Stimulated activated CD8-positive, alpha-beta memory T cell treated with anti-CD3 and anti-CD28 coated beads, Interleukin-4, amount 100 ng/mL, for 24 hours (primary cell): ENCODE measurements around the gene CCSER1.
"Not testable (repeated sequence)": the region's sequence is repeated elsewhere in the genome, so short reads cannot be mapped to it uniquely, and the experiment has no call there.

Experiments
- DNase-seq: peaks from one replicate; pipeline ENCODE4 v3.0.0-alpha.2; 2020; ENCODE audit warnings: low read depth

The CCSER1 gene

DNA sequence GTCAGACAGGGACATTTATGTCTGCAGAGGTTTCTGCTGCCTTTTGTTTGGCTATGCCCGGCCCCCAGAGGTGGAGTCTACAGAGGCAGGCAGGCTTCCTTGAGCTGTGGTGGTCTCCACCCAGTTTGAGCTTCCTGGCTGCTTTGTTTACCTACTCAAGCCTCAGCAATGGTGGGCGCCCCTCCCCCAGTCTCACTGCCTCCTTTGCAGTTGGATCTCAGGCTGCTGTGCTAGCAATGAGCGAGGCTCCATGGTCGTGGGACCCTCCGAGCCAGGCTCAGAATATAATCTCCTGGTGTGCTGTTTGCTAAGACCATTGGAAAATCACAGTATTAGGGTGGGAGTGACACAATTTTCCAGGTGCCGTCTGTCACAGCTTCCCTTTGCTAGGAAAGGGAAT is 578.3 kb downstream of the CCSER1 start:
- not testable (repeated sequence) for DNase-seq

DNA sequence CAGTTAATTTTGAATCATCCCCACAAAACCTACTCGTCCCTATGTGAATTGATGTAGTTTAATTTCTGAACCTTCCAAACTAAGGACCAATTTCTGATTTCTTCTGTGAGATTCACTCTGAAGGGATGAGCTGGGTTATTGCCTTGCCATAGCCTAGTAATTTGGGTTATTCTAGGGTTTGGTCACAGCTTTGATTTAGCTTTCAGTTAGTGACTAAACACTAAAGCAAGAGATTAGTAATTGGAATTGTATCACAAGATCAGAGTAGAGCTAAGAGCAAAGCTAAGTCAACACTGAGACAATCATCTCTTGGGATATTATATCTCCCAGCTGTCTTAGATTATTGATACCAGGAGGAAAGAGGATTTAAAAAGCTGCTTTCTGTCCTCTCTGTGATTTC is 588.0 kb downstream of the CCSER1 start:
- no peak for DNase-seq

DNA sequence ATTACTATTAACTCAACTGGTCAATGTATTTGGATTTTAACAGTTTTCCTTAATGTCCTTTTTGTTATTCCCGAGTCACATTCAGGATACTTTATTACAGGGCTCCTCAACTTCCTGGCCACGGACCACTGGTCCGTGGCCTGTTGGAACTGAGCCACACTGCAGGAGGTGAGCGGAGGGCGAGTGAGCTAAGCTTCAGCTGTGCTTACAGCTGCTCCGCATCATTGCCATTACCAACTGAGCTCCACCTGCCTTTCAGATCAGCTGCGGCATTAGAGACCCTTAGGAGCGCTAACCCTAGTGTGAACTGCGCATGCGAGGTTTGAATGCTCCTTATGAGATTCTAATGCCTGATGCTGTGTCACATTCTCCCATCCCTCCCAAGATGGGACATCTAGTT is 591.7 kb downstream of the CCSER1 start:
- DNase-seq, result no peak

DNA sequence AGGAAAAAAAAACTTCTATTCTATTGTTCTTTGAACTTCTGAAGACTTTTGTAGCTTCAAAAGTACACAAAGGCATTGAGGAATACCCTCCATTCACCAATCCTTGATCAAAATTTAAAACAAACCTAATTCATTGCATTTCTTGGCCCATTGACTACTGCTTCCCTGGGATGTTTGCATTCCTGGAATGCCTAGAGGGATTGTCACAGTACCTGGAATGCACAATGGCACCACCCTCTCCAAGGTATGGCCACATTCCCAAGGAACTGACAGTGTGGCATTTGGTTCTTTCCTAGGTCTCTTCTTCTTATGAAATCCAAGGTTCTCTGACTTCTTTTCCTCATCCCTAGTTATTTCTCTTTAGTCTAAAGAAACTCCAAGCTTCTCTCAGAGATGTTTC is 600.7 kb downstream of the CCSER1 start:
- DNase-seq, result no peak

DNA sequence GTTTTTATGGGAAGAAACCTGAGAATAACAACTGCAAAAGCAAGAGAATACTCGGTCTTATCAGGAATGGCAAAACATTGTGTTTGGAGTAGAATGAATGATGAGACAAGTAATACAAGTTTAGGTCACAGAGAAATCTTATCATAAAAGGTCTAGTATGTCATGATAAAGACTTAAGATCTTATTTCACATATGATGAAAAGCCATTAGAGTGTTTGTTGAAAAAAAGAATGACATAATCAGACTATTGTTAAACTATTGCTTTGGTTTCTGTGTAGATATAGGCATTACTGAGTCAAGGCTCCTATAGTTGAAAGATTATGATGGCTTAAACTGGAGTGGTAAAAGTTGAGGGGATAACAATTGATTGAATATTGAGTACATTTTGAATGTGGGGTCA is 603.6 kb downstream of the CCSER1 start:
- no peak for DNase-seq

DNA sequence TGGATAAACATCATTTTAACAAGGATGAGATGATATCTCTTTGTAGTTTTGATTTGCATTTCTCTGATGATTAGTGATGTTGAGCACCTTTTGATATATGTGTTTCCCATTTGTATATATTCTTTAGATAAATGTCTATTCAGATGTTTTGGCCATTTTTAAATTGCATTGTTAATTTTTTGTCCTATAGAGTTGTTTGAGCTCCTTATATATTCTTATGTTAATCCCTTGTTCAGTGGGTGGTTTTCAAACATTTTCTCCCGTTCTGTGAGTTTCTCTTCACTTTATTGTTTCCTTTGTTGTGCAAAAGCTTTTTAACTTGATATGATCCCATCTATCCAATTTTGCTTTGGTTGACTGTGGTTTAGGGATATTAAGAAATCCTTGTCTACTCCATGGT is 606.0 kb downstream of the CCSER1 start:
- no peak for DNase-seq

DNA sequence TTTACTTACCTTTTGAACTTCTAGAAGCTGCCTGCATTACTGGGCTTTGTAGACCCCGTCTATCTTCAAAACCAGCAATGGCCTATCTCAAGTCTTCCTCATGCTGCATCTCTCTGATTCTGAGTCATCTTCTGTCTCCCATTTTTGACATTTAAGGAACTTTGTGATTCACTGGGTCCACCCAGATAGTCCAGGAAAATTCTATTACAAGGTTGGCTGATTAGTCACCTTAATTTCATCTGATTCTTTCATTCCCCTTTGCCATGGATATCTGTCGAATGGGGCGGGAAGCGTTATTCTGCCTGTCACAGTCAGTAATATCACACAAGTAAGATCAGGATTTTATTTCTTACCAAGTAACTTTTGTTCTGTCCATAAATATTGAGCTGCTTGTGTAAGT is 618.0 kb downstream of the CCSER1 start:
- DNase-seq, result no peak

DNA sequence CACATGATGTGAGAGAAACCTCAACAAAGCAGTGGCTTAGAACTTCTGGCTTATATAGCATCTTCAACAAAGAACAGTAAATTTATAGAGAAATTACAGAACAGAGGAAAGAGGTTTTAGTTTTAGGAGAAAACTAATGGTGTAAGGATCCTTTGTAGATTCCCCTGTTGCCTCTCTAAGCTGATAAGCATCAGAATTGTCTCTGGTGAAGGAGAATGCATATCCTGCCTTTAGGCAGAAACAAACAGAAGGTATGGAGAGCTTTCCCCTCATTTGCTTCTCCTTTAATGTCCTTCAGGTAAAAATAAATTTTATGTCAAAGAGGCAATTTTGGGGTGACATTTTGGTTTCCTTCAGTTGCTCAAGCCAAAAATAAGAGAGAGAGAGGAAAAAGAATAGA is 625.9 kb downstream of the CCSER1 start:
- no peak for DNase-seq

DNA sequence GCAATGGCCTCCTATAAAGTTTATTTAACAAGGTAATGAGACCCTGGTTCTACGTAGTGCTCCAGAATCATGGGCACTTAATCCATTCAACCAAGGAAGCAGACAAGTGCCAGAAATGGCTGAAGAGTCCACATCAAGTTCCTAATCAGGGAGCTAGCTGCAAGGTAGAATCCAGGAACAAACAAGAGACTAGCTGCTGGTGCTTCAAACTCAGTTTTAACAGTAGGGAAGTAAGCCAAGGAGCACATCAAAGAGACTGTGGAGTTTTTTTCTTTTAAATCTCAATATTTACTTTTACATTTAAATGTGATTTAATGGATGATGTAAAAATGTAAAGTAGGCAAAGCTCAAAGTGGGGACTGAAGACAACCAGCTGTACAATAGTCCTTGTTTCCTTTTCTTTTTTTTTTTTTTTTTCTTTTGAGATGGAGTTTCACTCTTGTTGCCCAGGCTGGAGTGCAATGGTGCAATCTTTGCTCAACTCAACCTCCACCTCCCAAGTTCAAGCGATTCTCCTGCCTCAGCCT is 630.4 kb downstream of the CCSER1 start:
- DNase-seq, result no peak

DNA sequence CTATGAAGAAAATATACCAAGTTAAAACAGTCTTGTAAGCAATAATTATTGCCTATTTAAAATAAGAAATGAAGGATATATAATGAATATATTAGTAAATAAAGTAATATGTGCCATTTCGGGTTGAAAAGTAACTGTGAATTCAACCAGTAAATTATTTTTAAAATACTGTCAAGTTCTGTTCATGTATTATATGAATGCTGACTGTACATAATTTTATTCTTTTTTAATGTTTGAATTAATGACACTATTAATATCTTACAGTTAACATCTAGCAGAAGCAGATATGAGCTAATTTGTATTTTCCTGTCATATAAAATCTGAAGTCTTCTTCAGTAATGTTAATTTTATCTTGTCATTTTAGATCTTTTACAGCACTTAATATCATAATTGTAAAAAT is 632.9 kb downstream of the CCSER1 start:
- DNase-seq, result no peak

DNA sequence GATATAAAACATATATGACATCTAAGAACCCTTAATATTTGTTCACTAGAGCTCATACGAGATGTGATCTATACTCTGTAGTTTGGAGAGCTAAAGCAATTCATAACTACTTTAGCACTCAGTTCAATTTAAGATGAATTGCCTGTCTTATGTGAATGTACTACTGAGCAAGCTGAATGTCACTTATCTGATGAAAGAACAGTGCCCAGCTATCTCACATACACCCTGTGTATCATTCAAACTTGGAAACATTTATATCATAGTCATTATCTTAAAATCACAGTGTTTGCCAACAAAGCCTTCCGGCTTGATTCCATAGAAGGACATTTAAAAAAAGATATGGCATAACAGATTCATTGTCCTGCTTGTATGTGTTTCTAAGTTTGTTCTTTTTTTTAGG is 639.6 kb downstream of the CCSER1 start:
- no peak for DNase-seq

DNA sequence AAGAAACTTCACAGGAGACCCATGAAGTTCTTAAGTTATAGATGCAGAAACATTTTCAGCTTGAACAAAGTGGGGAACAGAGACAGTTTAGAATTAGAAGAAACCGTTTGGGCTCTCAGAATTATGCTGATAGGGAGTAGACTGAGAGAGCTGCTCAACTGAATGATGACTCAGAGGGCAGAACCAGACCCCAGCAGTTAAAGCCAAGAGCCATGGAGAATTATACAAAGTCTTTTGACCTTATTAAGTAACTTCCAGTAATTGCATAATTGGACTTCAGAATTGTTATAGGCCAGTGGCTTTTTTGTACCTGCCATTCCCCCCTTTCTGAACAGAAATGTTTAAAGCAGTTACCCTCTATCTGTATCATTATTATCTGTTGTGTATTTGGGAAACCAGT is 642.1 kb downstream of the CCSER1 start:
- DNase-seq, result no peak

DNA sequence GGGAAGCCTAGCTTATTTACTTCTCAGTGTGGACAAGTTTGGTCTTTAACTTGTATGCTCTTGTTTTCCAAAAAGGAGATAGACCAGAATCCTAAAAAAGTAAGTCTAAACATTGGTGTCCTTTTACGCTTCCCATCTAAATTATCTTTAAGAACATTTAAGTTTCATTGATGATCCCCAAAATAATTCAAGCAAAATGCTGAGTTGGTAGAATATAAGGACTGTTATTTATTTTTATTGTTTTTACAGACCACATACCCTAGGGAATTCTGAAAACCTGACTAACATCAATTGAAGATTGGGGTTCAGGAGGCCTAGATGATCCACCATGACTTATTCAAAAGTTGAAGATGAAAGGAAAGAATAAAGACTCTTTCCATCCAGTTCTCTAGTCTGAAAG is 653.0 kb downstream of the CCSER1 start:
- no peak for DNase-seq

DNA sequence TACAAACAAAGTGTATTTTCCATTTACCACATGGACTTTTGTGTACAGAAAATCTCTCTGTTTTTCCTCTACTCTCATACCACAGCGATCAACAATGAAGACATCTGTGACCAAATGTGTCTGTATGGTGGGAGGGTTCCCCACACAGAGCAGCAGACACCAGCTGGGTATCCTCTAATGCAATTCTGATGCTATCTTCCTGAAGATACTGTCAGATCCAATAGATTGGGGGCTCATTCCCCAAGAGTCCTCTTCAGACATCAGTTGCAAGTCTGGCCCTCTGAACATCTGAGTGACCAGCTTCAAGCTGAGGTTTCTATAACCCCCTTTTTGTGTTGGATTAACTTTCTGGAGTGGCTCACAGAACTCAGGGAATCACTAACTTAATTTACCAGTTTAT is 659.4 kb downstream of the CCSER1 start:
- DNase-seq, result no peak

DNA sequence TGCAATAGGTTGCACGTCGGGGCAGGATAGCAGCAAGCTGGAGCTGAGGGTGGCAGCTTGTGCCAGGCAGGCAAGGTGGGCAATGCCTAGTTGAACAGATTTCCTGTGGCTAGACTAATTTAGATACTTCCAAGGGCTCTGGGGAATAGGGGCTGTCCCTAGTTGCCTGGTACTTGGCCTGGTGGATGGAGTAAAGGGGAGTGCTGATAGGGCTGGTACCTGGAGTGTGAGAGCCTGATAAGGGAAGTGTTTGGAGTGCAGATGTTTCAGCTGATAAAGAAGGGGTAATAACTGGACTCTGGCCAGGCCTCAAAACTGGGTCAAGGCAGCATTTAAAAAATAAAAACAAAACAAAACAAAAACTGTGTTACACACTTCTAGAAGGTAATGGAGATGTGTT is 665.5 kb downstream of the CCSER1 start:
- no peak for DNase-seq

DNA sequence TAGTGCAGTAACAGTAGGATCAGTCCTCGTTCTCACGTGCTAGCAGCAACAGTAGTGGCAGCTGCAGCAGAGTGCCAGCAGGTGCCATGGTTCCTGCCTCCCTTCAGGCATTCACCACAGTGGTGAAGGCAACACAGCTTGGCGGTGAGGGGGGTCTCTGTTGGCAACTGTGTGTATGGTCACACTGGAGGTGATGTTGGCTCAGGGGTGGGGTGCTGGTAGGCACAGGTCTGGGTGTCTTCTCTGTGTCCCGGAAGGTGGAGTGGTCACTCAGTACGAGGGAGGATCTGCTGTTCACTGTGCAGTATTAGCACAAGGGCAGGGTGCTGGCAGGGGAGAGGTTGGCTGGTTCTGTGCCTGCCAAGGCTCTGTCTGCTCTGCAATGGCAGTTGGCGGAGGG is 671.8 kb downstream of the CCSER1 start:
- DNase-seq, result no peak

DNA sequence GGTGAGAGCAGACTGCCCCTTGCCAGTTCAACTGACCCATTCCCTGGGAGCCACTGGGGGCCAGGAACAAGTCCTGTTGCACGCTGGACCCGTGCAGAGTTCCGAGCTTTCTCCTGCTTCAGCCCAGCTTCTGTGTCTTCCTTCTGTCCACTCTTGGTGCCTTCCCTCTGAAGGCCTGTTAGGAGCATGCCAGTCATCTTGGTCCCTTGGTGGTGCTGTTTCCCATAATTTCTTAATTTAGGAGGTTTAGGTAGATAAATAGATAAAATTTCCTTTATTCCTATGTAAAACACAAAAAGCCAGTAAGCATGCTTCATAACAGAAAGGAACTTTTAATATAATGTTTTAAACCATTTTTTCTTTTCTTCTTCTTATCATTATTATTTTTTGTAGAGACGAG is 672.7 kb downstream of the CCSER1 start:
- DNase-seq, result no peak

DNA sequence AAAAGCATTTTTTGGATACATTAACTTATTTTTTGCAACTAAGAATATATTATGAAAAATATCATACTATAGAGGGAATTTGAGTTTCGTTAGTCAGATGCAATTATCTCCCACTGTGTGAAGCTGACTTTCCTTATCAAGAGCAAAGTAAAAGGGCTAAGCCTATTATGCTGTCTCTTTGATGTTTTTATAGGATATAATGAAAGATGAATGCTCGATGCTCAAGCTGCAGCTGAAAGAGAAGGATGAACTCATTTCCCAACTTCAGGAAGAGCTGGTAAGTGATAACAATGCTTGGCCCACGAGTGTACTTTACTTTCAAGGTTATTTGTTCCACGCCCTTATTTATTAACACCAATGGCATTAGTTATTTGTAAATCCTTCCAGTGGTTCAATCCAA is 688.4 kb downstream of the CCSER1 start:
- no peak for DNase-seq

DNA sequence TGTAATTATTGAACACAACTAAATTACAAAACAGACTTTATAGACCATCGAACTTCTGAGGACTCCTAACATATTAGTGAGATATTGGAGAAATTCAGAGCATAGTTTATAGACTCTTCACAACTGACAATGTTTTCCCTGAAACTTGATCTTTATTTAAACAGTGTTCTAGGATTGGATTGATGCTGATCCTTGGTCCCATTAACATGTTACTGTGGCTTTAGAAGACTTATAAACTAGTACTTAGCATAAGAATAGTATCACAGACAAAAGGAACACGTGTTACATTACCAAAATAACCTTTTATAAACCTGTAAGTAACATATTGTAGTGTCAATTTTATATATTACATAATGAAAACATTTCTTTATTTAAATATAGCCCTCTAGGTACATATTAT is 689.6 kb downstream of the CCSER1 start:
- DNase-seq, result no peak

DNA sequence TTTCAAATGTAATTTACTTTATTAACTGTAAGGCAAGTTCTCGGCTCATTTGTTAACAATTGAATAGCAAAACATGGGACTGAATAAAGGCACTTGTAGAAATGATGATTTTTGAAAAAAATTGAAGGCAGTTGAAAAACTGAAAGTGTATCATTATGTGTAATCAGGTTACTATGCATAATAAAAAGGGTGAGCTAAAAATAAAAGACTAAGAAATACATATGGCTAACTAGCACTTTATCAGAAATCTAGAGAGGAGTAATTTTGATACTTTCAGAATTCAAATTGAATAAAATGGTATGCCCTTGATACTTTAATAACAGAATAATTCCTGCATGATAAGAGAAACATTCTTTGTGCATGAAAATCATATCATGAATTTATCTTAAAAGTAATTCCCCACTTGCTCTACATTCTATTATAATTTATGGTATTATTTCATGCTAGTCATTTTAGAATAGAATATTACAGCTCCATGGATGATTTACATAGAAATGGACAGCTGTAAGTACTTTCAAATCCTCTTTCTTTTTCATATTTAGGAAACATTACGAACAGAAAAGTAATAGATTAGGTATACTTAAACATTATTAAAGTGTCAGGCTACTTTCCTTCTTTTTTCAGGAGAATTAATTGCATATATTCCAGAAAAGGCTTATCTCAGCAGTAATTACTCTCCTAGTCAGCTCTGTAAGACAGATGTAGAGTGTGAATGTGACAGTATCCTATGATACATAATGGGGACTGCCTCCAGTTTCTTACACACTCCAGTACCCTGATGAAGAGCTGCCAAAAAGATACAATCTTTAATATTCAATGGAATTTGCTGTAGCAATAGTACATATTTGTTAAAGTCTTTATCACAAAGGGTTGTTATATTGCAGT is 697.3 kb downstream of the CCSER1 start:
- DNase-seq, result no peak

DNA sequence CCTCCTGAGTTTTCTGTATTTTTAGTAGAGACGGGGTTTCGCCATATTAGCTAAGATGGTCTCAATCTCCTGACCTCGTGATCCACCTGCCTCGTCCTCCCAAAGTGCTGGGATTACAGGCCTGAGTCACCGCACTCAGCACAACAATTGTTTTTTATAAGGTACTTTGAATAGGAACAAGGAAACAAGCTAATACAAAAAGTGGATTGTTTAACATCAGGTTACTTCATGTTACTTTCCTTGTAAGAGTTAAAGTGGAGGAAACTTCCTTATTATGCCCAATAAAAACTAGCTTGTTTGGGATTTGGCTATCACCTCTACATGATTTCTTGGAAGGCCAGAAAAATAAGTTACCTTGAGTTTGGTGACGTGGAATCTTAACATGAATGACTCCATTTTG is 698.7 kb downstream of the CCSER1 start:
- no peak for DNase-seq

DNA sequence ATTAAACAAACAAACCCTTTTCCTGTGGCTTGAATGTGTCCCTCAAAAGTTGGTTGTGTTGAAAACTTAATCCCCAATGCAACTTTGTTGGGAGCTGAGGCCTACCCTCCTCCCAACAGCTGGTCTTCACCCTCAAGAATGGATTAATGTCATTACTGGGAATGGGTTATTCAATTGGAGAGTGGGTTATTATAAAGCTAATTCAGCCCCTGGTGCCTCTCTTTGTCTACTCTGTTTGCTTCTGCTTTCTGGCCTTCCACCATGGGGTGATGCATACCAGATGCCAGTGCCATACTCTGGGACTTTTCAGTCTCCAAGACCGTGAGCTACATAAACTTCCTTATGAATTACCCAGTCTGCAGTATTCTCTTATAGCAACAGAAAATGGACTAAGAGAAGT is 706.5 kb downstream of the CCSER1 start:
- no peak for DNase-seq

DNA sequence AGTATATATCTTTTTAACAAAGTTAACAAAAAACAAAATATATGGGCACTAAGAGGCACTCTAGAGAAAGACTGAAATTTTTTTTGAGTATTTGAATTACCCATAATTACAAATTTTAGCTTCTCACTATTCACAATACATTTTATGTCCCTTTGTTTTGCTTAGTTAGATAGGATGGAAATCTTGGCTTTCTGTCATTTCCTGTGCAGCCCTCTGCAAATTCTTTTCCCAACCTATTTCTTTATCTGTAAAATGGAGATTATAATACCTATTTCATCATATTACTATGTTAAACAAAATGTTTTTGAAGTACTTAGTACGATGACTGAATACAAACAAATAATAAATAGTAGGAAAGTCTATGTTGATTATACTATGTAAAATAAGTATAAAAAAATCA is 710.0 kb downstream of the CCSER1 start:
- no peak for DNase-seq

DNA sequence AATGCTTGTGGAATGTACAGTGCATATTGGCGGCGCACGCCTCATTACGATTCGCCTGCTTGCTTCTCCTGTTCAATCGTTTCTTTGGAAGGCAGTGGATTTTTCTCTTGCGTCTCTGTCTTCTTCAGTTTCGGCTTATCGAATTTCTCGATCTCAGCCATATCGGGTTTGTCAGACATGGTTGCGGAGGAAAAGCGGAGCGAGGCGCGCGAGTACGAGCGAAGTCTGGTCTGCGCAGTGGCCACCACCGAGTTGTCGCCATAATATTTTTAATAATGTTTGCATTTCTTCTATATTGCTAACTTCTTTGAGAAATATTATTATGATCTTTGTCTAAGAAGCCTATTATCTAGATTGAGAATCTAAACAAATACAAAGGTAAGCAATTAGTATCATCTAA is 711.7 kb downstream of the CCSER1 start:
- not testable (repeated sequence) for DNase-seq
